Gastrocnemius medialis (tissue), 4 donors: Measurements from ENCODE around the gene ZNRF3. TPM values are rescaled to one million over a fixed set of nuclear protein-coding genes. Genes with fewer than 3 reads are reported as not detected.
"Not testable (repeated sequence)": the region's sequence is repeated elsewhere in the genome, so short reads cannot be mapped to it uniquely, and the experiment has no call there.

Source experiments
- ATAC-seq, 2 donors: fragments of 150-250 bp; one replicate each; pipeline ENCODE4 v1.9.1; 2016
- DNase-seq, 2 donors: peaks; one replicate each; pipeline ENCODE4 v3.0.0-alpha.2; 2019
- H3K27ac ChIP-seq, 4 donors: fragments of 200-600 bp; sonication (generic); 1 replicate in 1 of 4; 2 replicates in 3 of 4; pipeline ENCODE4 v1.5.1; 2016 to 2018; ENCODE audit warnings: mild to moderate bottlenecking in 2 of 4, moderate library complexity in 1 of 4
- H3K27me3 ChIP-seq, 3 donors: fragments of 200-600 bp; sonication (generic) in 2 of 3; 1 replicate in 1 of 3; 2 replicates in 2 of 3; pipeline versions ENCODE4 v1.5.1 to v1.6.0; 2016 to 2019; ENCODE audit warnings: mild to moderate bottlenecking in 1 of 3, moderate library complexity in 1 of 3
- H3K36me3 ChIP-seq, 2 donors: fragments of 200-600 bp; sonication (generic) in 1 of 2; one replicate each; pipeline ENCODE4 v1.5.1; 2017 to 2018
- H3K4me1 ChIP-seq, 2 donors: fragments of 200-600 bp; sonication (generic) in 1 of 2; one replicate each; pipeline ENCODE4 v1.5.1; 2016 to 2017; ENCODE audit warnings: mild to moderate bottlenecking in 2 of 2
- H3K4me3 ChIP-seq, 4 donors: fragments of 200-600 bp; sonication (generic) in 3 of 4; 1 replicate in 1 of 4; 2 replicates in 3 of 4; pipeline ENCODE4 v1.5.1; 2016 to 2019; ENCODE audit warnings: mild to moderate bottlenecking in 2 of 4
- H3K9me3 ChIP-seq, 3 donors: fragments of 200-600 bp; sonication (generic) in 2 of 3; 1 replicate in 1 of 3; 2 replicates in 2 of 3; pipeline ENCODE4 v1.5.1; 2016 to 2019
- CTCF ChIP-seq, 5 experiments: fragments of 450-650 bp in 3 of 5; fragments of 200-600 bp in 2 of 5; sonication (generic) in 2 of 5; IDR thresholded peaks in 4 of 5; conservative IDR thresholded peaks in 1 of 5; 1 replicate in 4 of 5; 2 replicates in 1 of 5; pipeline ENCODE4 v1.5.1; 2016 to 2019; ENCODE audit warnings: antibody characterized with exemption in 5 of 5, mild to moderate bottlenecking in 3 of 5, moderate library complexity in 3 of 5
- POLR2A ChIP-seq, 2 donors: fragments of 450-650 bp; IDR thresholded peaks; one replicate each; pipeline ENCODE4 v1.6.1; 2017; ENCODE audit warnings: antibody characterized with exemption in 2 of 2, mild to moderate bottlenecking in 2 of 2, moderate library complexity in 2 of 2
- in situ Hi-C, 4 donors: fragments of 200-750 bp; cut with MboI; loops; one replicate each; pipeline versions ENCODE4 v1.15.0 to v1.8.0; 2017; ENCODE audit warnings: low sequenced_read_pairs in 4 of 4
- intact Hi-C: fragments of 100-400 bp; cut with DNase I; formaldehyde crosslinking; loops from one replicate; pipeline ENCODE4 v1.15.1; 2023; ENCODE audit warnings: low total_unique reads
- total RNA-seq, 4 donors: library from RNA; depleted of rRNA; stranded (reverse); fragments of >200 nt; gene quantifications; one replicate each; pipeline versions ENCODE4 v1.1.0 to v1.2.3, GENCODE V29; 2016

Gene ZNRF3
- total RNA-seq, 4 donors from 2014 or later: 7.8 to 19.1 (median 11.1) TPM

GRCh38 chr22:29082826-29083545, 199.6 kb downstream of the ZNRF3 start:
- H3K4me1 ChIP-seq: peaks cover 16 to 20% of the 10 kb centered on the region in 2 donors
- in situ Hi-C loops: no loop called here

DNA sequence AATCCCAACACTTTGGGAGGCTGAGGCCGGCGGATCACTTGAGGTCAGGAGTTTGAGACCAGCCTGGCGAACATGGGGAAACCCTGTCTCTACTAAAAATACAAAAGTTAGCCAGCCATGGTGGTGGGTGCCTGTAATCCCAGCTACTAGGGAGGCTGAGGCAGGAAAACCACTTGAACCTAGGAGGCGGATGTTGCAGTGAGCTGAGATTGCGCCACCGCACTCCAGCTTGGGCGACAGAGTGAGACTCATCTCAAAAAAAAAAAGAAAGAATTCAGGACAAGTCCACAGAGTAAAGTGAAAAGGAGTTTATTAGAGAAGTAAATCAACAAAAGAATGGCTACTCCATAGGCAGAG, 200.2 kb downstream of the ZNRF3 start:
- ATAC-seq, H3K27ac ChIP-seq, H3K27me3 ChIP-seq, DNase-seq, intact Hi-C loops, in situ Hi-C loops, H3K9me3 ChIP-seq, H3K4me3 ChIP-seq, H3K36me3 ChIP-seq: not testable (repeated sequence)
- H3K4me1 ChIP-seq: peaks cover 13 to 15% of the 10 kb centered on the region in 2 donors

More at GRCh38 chr22:29082826-29083545, 199.6 kb downstream of the ZNRF3 start:
- ATAC-seq (no peak), DNase-seq (no peak)
- Histone ChIP-seq H3K27ac (peak overlapping the region in 1 of 4 donors; percentile 30), H3K4me3 (no peak overlapping the region), H3K9me3 (no peaks in the 10 kb centered on the region), H3K27me3 (no peaks in the 10 kb centered on the region), H3K36me3 (no peaks in the 10 kb centered on the region)
- intact Hi-C loops: no loop called here
- TF ChIP-seq CTCF (IDR thresholded peaks at IDR 0.05 in 4 of 5, conservative IDR thresholded peaks at IDR 0.05 in 1 of 5): no peak
- no peak for TF ChIP-seq POLR2A (IDR thresholded peaks at IDR 0.05)

DNA sequence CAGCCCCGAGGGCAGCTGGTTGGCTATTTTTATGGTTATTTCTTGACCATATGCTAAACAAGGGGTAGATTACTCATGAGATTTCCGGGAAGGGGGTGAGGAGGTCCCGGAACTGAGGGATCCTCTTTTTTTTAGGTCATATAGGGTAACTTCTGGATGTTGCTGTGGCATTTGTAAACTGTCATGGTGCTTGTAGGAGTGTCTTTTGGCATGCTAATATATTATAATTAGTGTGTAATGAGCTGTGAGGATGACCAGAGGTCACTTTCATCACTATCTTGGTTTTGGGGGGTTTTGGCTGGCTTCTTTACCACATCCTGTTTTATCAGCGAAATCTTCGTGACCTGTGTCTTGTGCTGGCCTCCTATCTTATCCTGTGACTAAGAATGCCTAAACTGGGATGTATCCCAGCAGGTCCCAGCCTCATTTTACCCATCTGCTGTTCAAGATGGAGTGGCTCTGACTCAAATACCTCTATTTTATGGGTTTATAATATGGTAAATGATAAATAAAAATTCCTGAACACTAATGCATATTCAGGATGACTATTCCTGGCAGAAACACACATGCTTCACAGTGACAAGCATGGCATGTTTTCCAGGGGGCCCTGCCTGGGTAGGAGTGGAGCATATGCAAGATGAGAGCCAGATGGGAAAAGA, 200.7 kb downstream of the ZNRF3 start:
- H3K4me1 ChIP-seq: peaks cover 10 to 13% of the 10 kb centered on the region in 2 donors
- no peak for ATAC-seq
- H3K4me3 ChIP-seq: no peak overlapping the region
- no peak overlapping the region for H3K27ac ChIP-seq
- TF ChIP-seq CTCF (IDR thresholded peaks at IDR 0.05 in 4 of 5, conservative IDR thresholded peaks at IDR 0.05 in 1 of 5): no peak
- TF ChIP-seq POLR2A (IDR thresholded peaks at IDR 0.05): no peak
- H3K27me3 ChIP-seq: no peaks in the 10 kb centered on the region
- no peak for DNase-seq
- no peaks in the 10 kb centered on the region for H3K9me3 ChIP-seq
- in situ Hi-C loops (no loop called here), intact Hi-C loops (no loop called here)
- H3K36me3 ChIP-seq: no peaks in the 10 kb centered on the region

DNA sequence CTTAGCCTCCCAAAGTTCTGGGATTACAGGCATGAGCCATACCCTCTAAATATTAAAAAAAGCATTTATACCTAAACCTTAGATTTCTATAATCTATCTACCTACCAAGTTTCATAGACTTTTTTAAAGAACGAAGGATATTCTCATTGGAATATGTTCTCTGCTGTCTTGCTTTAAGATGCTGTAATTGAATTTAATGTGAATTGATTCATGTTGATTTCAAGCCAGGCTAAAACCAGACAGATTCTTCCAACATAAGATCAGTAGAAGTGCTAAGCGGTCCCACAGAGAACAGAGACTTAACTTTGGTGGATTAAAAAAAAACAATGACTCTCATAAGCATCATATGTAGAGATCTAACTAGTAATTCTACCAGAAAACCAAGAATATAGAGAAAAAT, 203.6 kb downstream of the ZNRF3 start:
- ATAC-seq (no peak), DNase-seq (no peak)
- no peak for TF ChIP-seq CTCF (IDR thresholded peaks at IDR 0.05 in 4 of 5, conservative IDR thresholded peaks at IDR 0.05 in 1 of 5)
- TF ChIP-seq POLR2A (IDR thresholded peaks at IDR 0.05): no peak
- intact Hi-C loops (no loop called here), in situ Hi-C loops (no loop called here)
- Histone ChIP-seq H3K36me3 (no peaks in the 10 kb centered on the region), H3K4me1 (peaks cover 0 to 4% of the 10 kb centered on the region in 2 donors), H3K9me3 (no peaks in the 10 kb centered on the region), H3K27ac (no peak overlapping the region), H3K4me3 (no peak overlapping the region), H3K27me3 (no peaks in the 10 kb centered on the region)

DNA sequence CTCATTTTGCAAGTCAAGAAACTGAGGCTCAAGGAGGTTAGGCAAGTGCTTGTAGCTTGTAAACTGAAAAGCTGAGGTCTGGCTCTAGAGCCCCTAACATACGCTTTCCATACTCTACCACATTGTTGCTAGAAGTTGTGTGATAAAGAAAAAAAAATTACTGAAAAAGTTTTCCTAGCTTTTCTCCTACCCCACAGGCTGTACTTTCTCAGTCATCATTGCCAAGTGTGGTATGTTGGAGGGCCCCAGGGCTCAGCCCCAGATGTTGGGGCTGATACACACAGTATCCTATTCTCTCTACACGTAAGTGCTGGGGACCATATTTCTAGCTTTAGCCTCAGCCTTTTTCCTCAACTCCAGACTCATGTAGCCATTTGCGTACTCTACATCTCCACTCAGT, 205.4 kb downstream of the ZNRF3 start:
- TF ChIP-seq POLR2A (IDR thresholded peaks at IDR 0.05): no peak
- TF ChIP-seq CTCF (IDR thresholded peaks at IDR 0.05 in 4 of 5, conservative IDR thresholded peaks at IDR 0.05 in 1 of 5): no peak
- in situ Hi-C loops (no loop called here), intact Hi-C loops (no loop called here)
- Histone ChIP-seq H3K27me3 (no peaks in the 10 kb centered on the region), H3K4me1 (peaks cover 16 to 21% of the 10 kb centered on the region in 2 donors), H3K4me3 (no peak overlapping the region), H3K36me3 (no peaks in the 10 kb centered on the region), H3K27ac (no peak overlapping the region), H3K9me3 (no peaks in the 10 kb centered on the region)
- DNase-seq: no peak
- ATAC-seq: no peak
